Body of pancreas (tissue), 4 donors: Measurements from ENCODE around the gene TOR1B. TPM values are rescaled to one million over a fixed set of nuclear protein-coding genes. Genes with fewer than 3 reads are reported as not detected.

ENCODE experiments used
- ATAC-seq: fragments of 150-250 bp; one replicate; pipeline ENCODE4 v1.9.1; 2016
- DNase-seq, 4 donors: peaks; one replicate each; pipeline ENCODE4 v3.0.0-alpha.2; 2019
- H3K27ac ChIP-seq, 4 donors: fragments of 200-600 bp; sonication (generic); 1 replicate in 3 of 4; 2 replicates in 1 of 4; pipeline versions ENCODE4 v1.5.1 to v1.6.1; 2016 to 2019; ENCODE audit warnings: mild to moderate bottlenecking in 1 of 4, mixed read lengths in 1 of 4, moderate library complexity in 1 of 4
- H3K27me3 ChIP-seq, 2 donors: fragments of 200-600 bp; sonication (generic); one replicate each; pipeline ENCODE4 v1.6.0; 2016; ENCODE audit warnings: mild to moderate bottlenecking in 1 of 2
- H3K36me3 ChIP-seq, 2 donors: fragments of 200-600 bp; sonication (generic); replicated peaks in 1 of 2; 2 replicates each; pipeline ENCODE4 v1.5.1; 2016; ENCODE audit warnings: low read depth in 2 of 2; ENCODE audit not compliant: insufficient read depth in 1 of 2
- H3K4me1 ChIP-seq: fragments of 200-600 bp; sonication (generic); one replicate; pipeline ENCODE4 v1.6.0; 2016
- H3K4me3 ChIP-seq, 2 donors: fragments of 200-600 bp; sonication (generic); 1 replicate in 1 of 2; 2 replicates in 1 of 2; pipeline ENCODE4 v1.5.1; 2016 to 2019
- H3K9me3 ChIP-seq, 3 donors: fragments of 200-600 bp; sonication (generic); 1 replicate in 2 of 3; 2 replicates in 1 of 3; pipeline ENCODE4 v1.5.1; 2016
- POLR2A ChIP-seq, 3 donors: fragments of 450-650 bp; IDR thresholded peaks; one replicate each; pipeline ENCODE4 v1.6.1; 2016; ENCODE audit warnings: antibody characterized with exemption in 3 of 3, mild to moderate bottlenecking in 2 of 3
- whole genome bisulfite sequencing, 2 donors: methylation state at CpG; one replicate each; pipeline ENCODE4 v1.1.5; 2017; 5-methylcytosine and 5-hydroxymethylcytosine counted together
- intact Hi-C: fragments of 100-400 bp; cut with DNase I; formaldehyde crosslinking; loops from one replicate; pipeline ENCODE4 v1.15.1; 2023
- total RNA-seq, 2 donors: library from RNA; depleted of rRNA; stranded (reverse); fragments of >200 nt; gene quantifications; one replicate each; pipeline ENCODE4 v1.1.0, GENCODE V29; 2016
- TF ChIP-seq, protein P1 (sequence below), 7 experiments: fragments of 450-650 bp in 4 of 7; fragments of 200-600 bp in 3 of 7; sonication (generic) in 3 of 7; IDR thresholded peaks; one replicate each; pipeline ENCODE4 v1.5.1; 2016 to 2019; ENCODE audit warnings: antibody characterized with exemption in 7 of 7

The TOR1B gene
- total RNA-seq, 2 donors from 2014 or later = 9.6 to 19.2 TPM

DNA sequence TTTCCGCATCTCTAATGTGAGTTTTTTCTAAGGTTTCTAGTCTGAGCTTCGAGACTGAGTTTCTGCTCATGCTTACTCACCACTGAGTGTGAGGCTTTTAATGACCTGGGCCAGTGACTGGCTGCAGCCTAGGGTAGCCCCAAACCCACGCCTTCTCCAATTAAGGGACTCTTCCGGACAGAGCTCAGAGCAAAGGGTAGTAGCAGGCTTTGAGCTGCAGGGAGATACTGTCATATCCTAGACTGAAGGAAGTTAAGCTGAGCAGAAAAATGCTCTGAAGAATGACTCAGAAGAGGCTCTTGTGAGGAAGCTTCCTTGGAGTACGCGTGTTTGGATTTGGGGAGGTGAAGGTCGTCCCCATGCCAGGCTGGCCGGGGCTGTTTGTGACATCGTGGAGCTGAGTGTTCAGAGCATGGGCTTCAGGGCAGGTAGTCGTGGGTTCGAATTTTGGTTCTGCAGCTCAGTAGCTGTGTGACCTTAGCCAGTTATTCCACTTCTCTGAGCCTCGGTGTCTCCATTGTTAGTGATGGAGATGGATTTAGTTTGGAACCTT is 35.8 kb downstream of the TOR1B start:
- no peak overlapping the region for H3K27ac ChIP-seq
- 83 to 84% methylated on average over 12 of the region's 12 CpGs for WGBS, 2 donors

DNA sequence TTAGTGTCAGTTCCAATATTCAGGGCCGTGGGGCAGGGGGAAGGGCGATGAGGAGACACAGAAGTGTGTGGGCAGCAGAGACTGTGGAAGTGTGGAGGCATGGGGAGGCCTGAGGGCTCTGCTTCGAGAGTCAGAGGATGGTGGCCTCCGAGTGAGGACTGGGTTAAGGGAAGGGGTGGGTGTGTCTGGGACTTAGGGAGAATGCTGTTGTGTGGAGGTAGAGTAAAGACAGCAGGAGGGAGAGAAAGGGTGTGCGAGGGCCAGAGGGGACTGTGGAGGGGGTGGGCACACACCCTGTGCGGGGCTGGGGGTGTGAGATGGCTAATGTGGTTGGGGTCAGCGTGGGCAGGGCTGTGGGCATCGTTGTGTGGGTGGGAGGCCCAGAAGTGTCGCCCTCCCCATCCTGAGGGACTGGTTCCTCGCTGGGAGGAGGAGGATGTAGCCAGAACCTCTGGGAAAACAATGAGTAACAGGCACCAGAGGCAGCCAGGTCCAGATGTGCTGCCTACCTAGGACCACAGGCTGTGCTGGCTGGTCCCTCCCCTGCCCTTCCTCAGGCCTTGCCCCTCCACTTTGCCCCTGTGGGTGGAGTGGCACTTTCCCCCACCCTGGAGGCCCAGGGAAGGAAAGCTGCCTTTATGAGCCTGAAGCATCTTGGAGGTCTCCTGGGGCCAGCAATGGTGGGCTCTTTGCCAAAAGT is 36.5 kb downstream of the TOR1B start:
- H3K27ac ChIP-seq = no peak overlapping the region
- WGBS, 2 donors = 73 to 76% methylated on average over 10 of the region's 10 CpGs

More for the DNA sequence above, 35.8 kb downstream of the TOR1B start:
- intact Hi-C loops = no loop called here
- Histone ChIP-seq H3K9me3 (no peaks in the 10 kb centered on the region), H3K36me3 (no peaks in the 10 kb centered on the region), H3K4me3 (no peak overlapping the region), H3K4me1 (peaks cover 19% of the 10 kb centered on the region), H3K27me3 (no peaks in the 10 kb centered on the region)
- DNase-seq (no peak), ATAC-seq (no peak)
- TF ChIP-seq, protein P1, sequence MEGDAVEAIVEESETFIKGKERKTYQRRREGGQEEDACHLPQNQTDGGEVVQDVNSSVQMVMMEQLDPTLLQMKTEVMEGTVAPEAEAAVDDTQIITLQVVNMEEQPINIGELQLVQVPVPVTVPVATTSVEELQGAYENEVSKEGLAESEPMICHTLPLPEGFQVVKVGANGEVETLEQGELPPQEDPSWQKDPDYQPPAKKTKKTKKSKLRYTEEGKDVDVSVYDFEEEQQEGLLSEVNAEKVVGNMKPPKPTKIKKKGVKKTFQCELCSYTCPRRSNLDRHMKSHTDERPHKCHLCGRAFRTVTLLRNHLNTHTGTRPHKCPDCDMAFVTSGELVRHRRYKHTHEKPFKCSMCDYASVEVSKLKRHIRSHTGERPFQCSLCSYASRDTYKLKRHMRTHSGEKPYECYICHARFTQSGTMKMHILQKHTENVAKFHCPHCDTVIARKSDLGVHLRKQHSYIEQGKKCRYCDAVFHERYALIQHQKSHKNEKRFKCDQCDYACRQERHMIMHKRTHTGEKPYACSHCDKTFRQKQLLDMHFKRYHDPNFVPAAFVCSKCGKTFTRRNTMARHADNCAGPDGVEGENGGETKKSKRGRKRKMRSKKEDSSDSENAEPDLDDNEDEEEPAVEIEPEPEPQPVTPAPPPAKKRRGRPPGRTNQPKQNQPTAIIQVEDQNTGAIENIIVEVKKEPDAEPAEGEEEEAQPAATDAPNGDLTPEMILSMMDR (IDR thresholded peaks at IDR 0.05) = no peak
- no peak for TF ChIP-seq POLR2A (IDR thresholded peaks at IDR 0.05)

GRCh38 chr9:129840034-129840433 is 37.0 kb downstream of the TOR1B start:
- Histone ChIP-seq H3K27ac (no peak overlapping the region), H3K36me3 (no peaks in the 10 kb centered on the region), H3K27me3 (no peaks in the 10 kb centered on the region), H3K4me3 (no peak overlapping the region), H3K4me1 (peaks cover 13% of the 10 kb centered on the region), H3K9me3 (no peaks in the 10 kb centered on the region)
- intact Hi-C loops = no loop called here
- TF ChIP-seq POLR2A (IDR thresholded peaks at IDR 0.05) = no peak
- TF ChIP-seq, protein P1 (IDR thresholded peaks at IDR 0.05) = no peak
- DNase-seq (no peak), ATAC-seq (no peak)
- WGBS, 2 donors = 87 to 93% methylated on average over 7 to 8 of the region's 8 CpGs

More for the DNA sequence above, 36.5 kb downstream of the TOR1B start:
- Histone ChIP-seq H3K4me1 (peaks cover 13% of the 10 kb centered on the region), H3K4me3 (no peak overlapping the region), H3K9me3 (no peaks in the 10 kb centered on the region), H3K36me3 (no peaks in the 10 kb centered on the region), H3K27me3 (no peaks in the 10 kb centered on the region)
- no peak for DNase-seq
- no peak for ATAC-seq
- no peak for TF ChIP-seq POLR2A (IDR thresholded peaks at IDR 0.05)
- TF ChIP-seq, protein P1 (IDR thresholded peaks at IDR 0.05) = no peak
- intact Hi-C loops = no loop called here

DNA sequence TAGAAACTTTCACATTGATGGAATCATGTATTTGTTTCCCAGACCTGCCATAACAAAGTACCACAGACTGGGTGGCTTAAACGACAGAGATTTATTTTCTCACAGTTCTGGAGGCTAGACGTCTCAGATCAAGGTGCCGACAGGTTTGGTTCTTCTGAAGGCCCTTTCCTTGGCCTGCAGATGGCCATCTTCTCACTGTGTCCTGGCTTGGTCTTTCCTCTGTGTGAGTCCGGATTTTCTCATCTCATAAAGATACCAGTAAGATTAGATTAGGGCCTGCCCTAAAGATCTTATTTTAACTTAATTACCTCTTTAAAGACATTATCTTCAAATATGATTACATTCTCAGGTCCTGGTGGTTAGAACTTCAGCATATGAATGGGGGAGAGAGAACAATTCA is 38.1 kb downstream of the TOR1B start:
- Histone ChIP-seq H3K27ac (no peak overlapping the region), H3K4me3 (no peak overlapping the region), H3K36me3 (no peaks in the 10 kb centered on the region), H3K9me3 (no peaks in the 10 kb centered on the region), H3K27me3 (no peaks in the 10 kb centered on the region), H3K4me1 (peaks cover 11% of the 10 kb centered on the region)
- DNase-seq = peak in 1 of 4 donors; percentile 38
- TF ChIP-seq, protein P1 (IDR thresholded peaks at IDR 0.05) = peak in 1 of 7 experiments; percentile 5
- TF ChIP-seq POLR2A (IDR thresholded peaks at IDR 0.05) = no peak
- intact Hi-C loops = no loop called here
- no peak for ATAC-seq
- WGBS, 2 donors = 21 to 30% methylated on average over 4 of the region's 4 CpGs

- Histone ChIP-seq H3K27me3 (no peaks in the 10 kb centered on the region), H3K27ac (no peak overlapping the region), H3K9me3 (no peaks in the 10 kb centered on the region), H3K36me3 (no peaks in the 10 kb centered on the region), H3K4me3 (no peak overlapping the region), H3K4me1 (no peaks in the 10 kb centered on the region)
- intact Hi-C loops = no loop called here
- no peak for TF ChIP-seq POLR2A (IDR thresholded peaks at IDR 0.05)
- TF ChIP-seq, protein P1 (IDR thresholded peaks at IDR 0.05) = no peak
- ATAC-seq = no peak
- no peak for DNase-seq
- WGBS, 2 donors = 66 to 76% methylated on average over 2 of the region's 2 CpGs
Measured at GRCh38 chr9:129845373-129845772, 42.4 kb downstream of the TOR1B start.
